GM12865 (cell line): ENCODE measurements around the gene ZNF185.
A peak's percentile ranks its signal among the peaks of the same experiment; 100 is the strongest.
"Not testable (repeated sequence)": the region's sequence is repeated elsewhere in the genome, so short reads cannot be mapped to it uniquely, and the experiment has no call there.

Source experiments
- DNase-seq: peaks from one replicate; pipeline ENCODE4 v3.0.0; 2010; ENCODE audit warnings: low read depth
- H3K4me3 ChIP-seq: 2 replicates; pipeline ENCODE4 v1.5.1; 2011; ENCODE audit warnings: mild to moderate bottlenecking, low read depth, low read length, control low read depth
- TF ChIP-seq, protein P1 (sequence below): IDR thresholded peaks from 2 replicates; pipeline ENCODE4 v1.5.1; 2011; ENCODE audit warnings: low read length, control low read depth, low read depth, inconsistent platforms; ENCODE audit not compliant: insufficient read depth; ENCODE audit errors: missing control alignments

Gene ZNF185

DNA sequence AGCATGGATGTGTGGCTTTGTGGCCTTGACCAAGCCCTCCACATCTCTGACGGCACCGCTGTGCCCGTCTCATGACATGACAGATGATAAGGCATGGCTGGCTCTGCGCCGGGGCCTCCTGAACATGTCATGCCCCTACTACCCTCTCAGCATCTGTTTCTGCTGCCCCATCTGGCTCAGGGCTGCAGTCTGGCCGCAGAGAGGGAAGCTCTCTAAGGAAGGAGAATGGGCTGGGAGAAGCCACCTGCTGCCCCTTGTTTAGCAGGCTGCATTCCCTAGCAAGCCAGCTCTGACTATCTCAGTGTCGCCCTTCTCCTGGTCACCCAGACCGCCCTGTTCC is 7.2 kb downstream of the ZNF185 start:
- no peak for DNase-seq
- TF ChIP-seq, protein P1, sequence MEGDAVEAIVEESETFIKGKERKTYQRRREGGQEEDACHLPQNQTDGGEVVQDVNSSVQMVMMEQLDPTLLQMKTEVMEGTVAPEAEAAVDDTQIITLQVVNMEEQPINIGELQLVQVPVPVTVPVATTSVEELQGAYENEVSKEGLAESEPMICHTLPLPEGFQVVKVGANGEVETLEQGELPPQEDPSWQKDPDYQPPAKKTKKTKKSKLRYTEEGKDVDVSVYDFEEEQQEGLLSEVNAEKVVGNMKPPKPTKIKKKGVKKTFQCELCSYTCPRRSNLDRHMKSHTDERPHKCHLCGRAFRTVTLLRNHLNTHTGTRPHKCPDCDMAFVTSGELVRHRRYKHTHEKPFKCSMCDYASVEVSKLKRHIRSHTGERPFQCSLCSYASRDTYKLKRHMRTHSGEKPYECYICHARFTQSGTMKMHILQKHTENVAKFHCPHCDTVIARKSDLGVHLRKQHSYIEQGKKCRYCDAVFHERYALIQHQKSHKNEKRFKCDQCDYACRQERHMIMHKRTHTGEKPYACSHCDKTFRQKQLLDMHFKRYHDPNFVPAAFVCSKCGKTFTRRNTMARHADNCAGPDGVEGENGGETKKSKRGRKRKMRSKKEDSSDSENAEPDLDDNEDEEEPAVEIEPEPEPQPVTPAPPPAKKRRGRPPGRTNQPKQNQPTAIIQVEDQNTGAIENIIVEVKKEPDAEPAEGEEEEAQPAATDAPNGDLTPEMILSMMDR, result no peak
- H3K4me3 ChIP-seq, result no peak overlapping the region

GRCh38 chrX:152907084-152907651 is 9.3 kb downstream of the ZNF185 start:
- no peak overlapping the region for H3K4me3 ChIP-seq
- no peak for DNase-seq

DNA sequence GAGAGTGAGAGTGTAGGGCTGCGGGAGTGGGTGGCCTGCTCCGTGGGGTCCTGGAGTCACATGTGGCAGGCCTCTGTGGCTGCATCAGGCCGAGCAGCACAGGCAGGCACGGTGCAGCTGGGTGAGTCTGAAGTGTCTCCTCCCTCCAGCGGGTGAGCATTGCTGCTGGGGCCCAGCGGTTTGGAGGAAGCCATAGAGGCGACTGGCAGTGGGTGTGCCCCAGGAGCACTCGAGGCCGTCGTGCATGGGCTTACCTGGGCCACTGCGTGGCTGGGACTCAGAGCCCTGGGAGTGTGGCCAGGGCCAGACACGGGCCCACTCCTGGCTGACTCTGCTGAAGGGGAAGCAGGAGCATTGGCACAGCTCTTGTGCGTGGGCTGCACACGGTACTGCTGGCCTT is 10.6 kb downstream of the ZNF185 start:
- TF ChIP-seq, protein P1, result no peak
- H3K4me3 ChIP-seq, result no peak overlapping the region
- DNase-seq, result no peak

More at GRCh38 chrX:152907084-152907651, 9.3 kb downstream of the ZNF185 start:
- TF ChIP-seq, protein P1, result no peak

DNA sequence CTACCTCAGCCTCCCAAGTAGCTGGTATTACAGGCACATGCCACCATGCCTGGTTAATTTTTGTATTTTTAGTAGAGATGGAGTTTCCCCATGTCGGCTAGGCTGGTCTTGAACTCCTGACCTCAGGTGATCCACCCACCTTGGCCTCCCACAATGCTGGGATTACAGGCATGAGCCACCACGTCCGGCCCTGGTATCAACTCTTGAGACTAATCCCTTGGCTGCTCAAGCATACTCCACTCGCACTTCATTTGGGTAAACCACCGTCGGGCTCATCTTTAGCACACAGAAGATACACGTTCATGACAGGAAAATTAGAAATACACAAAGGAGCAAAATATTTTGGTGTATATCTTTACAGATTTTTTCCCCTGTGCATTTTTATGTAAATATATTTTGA is 12.2 kb downstream of the ZNF185 start:
- H3K4me3 ChIP-seq, result not testable (repeated sequence)
- DNase-seq, result peak; percentile 61

GRCh38 chrX:152912106-152912505 is 14.2 kb downstream of the ZNF185 start:
- H3K4me3 ChIP-seq, result no peak overlapping the region
- peak; percentile 37 for DNase-seq
- TF ChIP-seq, protein P1, result no peak

GRCh38 chrX:152912641-152913040 is 14.8 kb downstream of the ZNF185 start:
- DNase-seq, result no peak
- TF ChIP-seq, protein P1, result no peak
- H3K4me3 ChIP-seq, result no peak overlapping the region

- DNase-seq, result no peak
Measured at GRCh38 chrX:152913346-152913745, 15.5 kb downstream of the ZNF185 start.

More at GRCh38 chrX:152913346-152913745, 15.5 kb downstream of the ZNF185 start:
- TF ChIP-seq, protein P1, result no peak
- no peak overlapping the region for H3K4me3 ChIP-seq
